Ovary (tissue), 3 donors: ENCODE data around the gene OR13H1.

Experiments
- EP300 ChIP-seq: sonication (generic); formaldehyde crosslinking; IDR thresholded peaks from one replicate; pipeline ENCODE4 v1.6.1; 2017; ENCODE audit warnings: antibody characterized with exemption
- POLR2A ChIP-seq: fragments of 450-650 bp; IDR thresholded peaks from one replicate; pipeline ENCODE4 v1.6.1; 2017; ENCODE audit warnings: antibody characterized with exemption, mild to moderate bottlenecking, moderate library complexity
- TF ChIP-seq, protein P1 (sequence below), 3 donors: fragments of 450-650 bp in 2 of 3; fragments of 200-600 bp in 1 of 3; IDR thresholded peaks; one replicate each; pipeline versions ENCODE4 v1.5.1 to v1.8.0; 2016 to 2022; ENCODE audit warnings: antibody characterized with exemption in 3 of 3, mild to moderate bottlenecking in 1 of 3
- donor health status: DM: no; HTN: no; CAD: no.

DNA sequence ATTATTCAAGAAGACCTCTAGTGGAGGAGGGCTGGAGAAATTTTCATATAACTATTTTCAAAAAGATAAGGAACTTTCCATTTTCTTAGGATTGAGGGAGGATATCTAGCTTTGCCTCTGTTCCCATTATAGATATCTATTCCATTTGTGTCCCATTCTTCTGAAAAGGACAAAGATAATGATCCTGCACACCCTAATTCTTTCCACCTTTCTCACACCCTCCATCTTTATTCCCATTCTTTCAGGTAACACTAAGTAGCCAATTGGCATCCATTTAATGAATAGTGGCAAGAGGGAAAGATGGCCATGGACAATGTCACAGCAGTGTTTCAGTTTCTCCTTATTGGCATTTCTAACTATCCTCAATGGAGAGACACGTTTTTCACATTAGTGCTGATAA, at the start of gene OR13H1:
- TF ChIP-seq, protein P1, sequence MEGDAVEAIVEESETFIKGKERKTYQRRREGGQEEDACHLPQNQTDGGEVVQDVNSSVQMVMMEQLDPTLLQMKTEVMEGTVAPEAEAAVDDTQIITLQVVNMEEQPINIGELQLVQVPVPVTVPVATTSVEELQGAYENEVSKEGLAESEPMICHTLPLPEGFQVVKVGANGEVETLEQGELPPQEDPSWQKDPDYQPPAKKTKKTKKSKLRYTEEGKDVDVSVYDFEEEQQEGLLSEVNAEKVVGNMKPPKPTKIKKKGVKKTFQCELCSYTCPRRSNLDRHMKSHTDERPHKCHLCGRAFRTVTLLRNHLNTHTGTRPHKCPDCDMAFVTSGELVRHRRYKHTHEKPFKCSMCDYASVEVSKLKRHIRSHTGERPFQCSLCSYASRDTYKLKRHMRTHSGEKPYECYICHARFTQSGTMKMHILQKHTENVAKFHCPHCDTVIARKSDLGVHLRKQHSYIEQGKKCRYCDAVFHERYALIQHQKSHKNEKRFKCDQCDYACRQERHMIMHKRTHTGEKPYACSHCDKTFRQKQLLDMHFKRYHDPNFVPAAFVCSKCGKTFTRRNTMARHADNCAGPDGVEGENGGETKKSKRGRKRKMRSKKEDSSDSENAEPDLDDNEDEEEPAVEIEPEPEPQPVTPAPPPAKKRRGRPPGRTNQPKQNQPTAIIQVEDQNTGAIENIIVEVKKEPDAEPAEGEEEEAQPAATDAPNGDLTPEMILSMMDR (IDR thresholded peaks at IDR 0.05) = no peak
- TF ChIP-seq EP300 (no peak), POLR2A (no peak)
